Cardiac fibroblast (primary cell): ENCODE results near the gene PRF1.
A peak's percentile ranks its signal among the peaks of the same experiment; 100 is the strongest.
"Not testable (repeated sequence)": the region's sequence is repeated elsewhere in the genome, so short reads cannot be mapped to it uniquely, and the experiment has no call there.

ENCODE experiments used
- DNase-seq, 2 donors: peaks; one replicate each; pipeline versions ENCODE4 v3.0.0 to v3.0.0-alpha.2; 2010; ENCODE audit warnings: low read depth in 2 of 2
- H3K4me3 ChIP-seq, 2 donors: replicated peaks in 1 of 2; 1 replicate in 1 of 2; 2 replicates in 1 of 2; pipeline ENCODE4 v1.5.1; 2011; ENCODE audit warnings: low read depth in 2 of 2, low read length in 2 of 2, mild to moderate bottlenecking in 2 of 2, moderate library complexity in 1 of 2
- TF ChIP-seq, protein P1 (sequence below): IDR thresholded peaks from one replicate; pipeline ENCODE4 v1.5.1; 2011; ENCODE audit warnings: low read depth, mild to moderate bottlenecking, low read length, inconsistent platforms

PRF1 gene

GRCh38 chr10:70634515-70634914 lies 32.0 kb upstream of the PRF1 start:
- not testable (repeated sequence) for DNase-seq

GRCh38 chr10:70634011-70634410 lies 31.5 kb upstream of the PRF1 start:
- no peak overlapping the region for H3K4me3 ChIP-seq
- DNase-seq = no peak
- TF ChIP-seq, protein P1, sequence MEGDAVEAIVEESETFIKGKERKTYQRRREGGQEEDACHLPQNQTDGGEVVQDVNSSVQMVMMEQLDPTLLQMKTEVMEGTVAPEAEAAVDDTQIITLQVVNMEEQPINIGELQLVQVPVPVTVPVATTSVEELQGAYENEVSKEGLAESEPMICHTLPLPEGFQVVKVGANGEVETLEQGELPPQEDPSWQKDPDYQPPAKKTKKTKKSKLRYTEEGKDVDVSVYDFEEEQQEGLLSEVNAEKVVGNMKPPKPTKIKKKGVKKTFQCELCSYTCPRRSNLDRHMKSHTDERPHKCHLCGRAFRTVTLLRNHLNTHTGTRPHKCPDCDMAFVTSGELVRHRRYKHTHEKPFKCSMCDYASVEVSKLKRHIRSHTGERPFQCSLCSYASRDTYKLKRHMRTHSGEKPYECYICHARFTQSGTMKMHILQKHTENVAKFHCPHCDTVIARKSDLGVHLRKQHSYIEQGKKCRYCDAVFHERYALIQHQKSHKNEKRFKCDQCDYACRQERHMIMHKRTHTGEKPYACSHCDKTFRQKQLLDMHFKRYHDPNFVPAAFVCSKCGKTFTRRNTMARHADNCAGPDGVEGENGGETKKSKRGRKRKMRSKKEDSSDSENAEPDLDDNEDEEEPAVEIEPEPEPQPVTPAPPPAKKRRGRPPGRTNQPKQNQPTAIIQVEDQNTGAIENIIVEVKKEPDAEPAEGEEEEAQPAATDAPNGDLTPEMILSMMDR = no peak

More at GRCh38 chr10:70634515-70634914, 32.0 kb upstream of the PRF1 start:
- H3K4me3 ChIP-seq = not testable (repeated sequence)

GRCh38 chr10:70631735-70632134 lies 29.2 kb upstream of the PRF1 start:
- H3K4me3 ChIP-seq, DNase-seq: not testable (repeated sequence)

DNA sequence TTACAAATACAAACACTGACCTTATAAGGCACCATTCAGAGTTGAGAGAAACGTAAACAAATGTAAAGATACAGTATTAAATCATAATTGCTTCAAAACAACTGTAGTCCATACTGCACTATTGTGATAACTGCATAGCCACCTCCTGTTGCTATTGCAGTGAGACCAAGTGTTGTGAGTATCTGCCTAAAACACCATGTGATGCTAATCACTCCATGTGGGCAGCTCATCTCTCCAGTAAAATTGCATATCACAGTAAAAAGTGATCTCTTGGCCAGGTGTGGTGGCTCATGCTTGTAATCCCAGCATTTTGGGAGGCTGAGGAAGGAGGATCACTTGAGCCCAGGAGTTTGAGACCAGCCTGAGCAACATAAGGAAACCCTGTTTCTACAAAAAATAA lies 26.8 kb upstream of the PRF1 start:
- H3K4me3 ChIP-seq = no peak overlapping the region
- no peak for DNase-seq
- TF ChIP-seq, protein P1 = no peak

DNA sequence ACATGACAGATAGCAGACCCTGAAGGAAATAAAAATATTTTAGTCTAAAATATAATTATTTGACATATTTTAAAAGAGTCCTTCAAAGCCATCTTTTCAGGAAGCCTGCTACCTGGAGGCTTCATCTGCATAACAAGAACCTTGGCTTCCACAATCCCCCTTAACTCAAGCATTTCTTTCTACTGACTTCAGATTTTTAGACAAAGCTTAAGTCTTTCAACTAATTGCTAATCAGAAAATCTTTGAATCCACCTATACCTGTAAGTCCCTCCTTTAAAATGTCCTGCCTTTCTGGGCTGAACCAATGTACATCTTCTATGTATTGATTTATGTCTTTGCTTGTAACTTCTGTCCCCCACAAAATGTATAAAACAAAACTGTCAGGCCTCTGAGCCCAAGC lies 23.5 kb upstream of the PRF1 start:
- TF ChIP-seq, protein P1 = no peak
- no peak for DNase-seq
- no peak overlapping the region for H3K4me3 ChIP-seq

DNA sequence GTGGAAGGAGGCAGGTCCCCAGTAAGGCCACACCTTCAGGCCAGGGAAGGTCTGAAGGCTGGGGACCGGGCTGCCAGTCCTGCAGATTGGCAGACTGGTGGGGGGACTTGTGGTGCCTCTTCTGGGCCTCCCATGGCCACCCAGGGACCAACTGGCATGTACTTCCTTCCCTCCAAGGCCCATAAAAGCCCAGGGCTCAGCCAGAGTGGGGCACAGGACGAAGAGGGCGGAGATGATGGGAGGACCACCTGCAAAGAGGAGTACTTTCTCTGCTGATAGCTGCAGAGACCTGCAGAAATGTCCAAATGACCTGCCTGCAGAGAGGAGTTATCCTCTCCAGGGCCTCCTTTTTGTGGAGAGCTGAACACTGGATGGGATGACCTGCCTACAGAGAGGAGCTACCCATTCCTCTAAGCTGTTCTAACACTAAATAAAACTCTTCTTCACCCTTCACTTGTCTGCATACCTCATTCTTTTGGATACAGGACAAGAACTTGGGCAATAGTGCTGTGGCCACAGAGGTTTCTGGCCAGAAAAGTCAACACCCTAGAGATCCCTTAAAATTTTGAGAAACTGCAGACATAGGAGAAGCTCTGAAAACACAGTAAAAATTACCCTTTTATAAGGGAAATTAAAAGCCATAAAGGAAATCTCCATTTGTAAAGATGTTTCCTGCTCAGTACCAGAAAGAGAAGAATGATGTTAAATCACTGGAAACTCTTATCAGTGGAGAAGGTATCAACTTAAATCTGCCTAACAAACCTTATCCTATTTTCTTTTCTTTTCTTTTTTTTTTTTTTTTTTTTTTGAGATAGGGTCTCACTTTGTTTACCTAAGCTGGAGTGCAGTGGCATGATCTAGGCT lies 20.7 kb upstream of the PRF1 start:
- peak; percentile 65 to 69 for DNase-seq
- TF ChIP-seq, protein P1 = no peak
- H3K4me3 ChIP-seq = no peak overlapping the region

DNA sequence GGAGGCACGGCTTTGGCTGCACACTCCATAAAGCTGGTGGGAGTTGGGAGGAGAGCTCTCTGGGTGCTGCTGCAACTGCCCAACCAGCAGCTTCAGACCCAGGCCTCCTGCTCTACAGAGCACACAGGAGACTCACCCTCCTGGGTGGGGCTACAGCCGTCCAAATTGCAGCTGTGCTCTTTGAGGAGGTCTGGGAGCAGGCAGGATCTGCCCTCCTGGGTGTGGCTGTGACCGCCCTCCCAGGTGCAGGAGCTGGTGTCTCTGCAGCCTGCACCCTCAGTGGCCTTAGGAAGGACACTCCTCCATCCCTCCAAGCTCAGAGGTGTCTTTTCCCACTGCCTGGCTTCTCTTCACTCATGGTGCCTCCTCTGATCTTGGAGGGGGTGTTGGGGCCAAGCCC lies 20.0 kb upstream of the PRF1 start:
- H3K4me3 ChIP-seq = no peak overlapping the region
- TF ChIP-seq, protein P1 = no peak
- no peak for DNase-seq
